NCI-H1092 (cell line): ENCODE results near the gene RPS8.
"Not testable (repeated sequence)": the region's sequence is repeated elsewhere in the genome, so short reads cannot be mapped to it uniquely, and the experiment has no call there.

Source experiments
- DNase-seq: peaks from one replicate; lab custom pipeline; 2025; lab: John Stamatoyannopoulos, UW

RPS8 gene

GRCh38 chr1:44820328-44821239 is 45.2 kb downstream of the RPS8 start:
- no peak for DNase-seq

- no peak for DNase-seq
Observed at GRCh38 chr1:44821240-44821715, 45.9 kb downstream of the RPS8 start.

GRCh38 chr1:44822131-44822701 is 46.9 kb downstream of the RPS8 start:
- DNase-seq, result no peak

- no peak for DNase-seq
Observed at GRCh38 chr1:44822981-44823451, 47.7 kb downstream of the RPS8 start.

GRCh38 chr1:44824392-44824791 is 49.1 kb downstream of the RPS8 start:
- DNase-seq, result not testable (repeated sequence)

- no peak for DNase-seq
Observed at GRCh38 chr1:44826375-44827196, 51.2 kb downstream of the RPS8 start.

- DNase-seq, result no peak
Observed at GRCh38 chr1:44827197-44828002, 52.1 kb downstream of the RPS8 start.

- no peak for DNase-seq
Observed at GRCh38 chr1:44828003-44828651, 52.8 kb downstream of the RPS8 start.
